ENCODE results near the gene TIMM17B.

The TIMM17B gene

GRCh38 chrX:48918643-48919340, 21.2 kb upstream of the TIMM17B start, which contains the start of gene PIM2:
Gene PIM2 (minus strand): TSS chrX:48919024. CDS start chrX:48918834, 190 bp downstream.
- peak; percentile 87 for DNase-seq

GRCh38 chrX:48918301-48918642, 20.7 kb upstream of the TIMM17B start:
- DNase-seq: no peak

- DNase-seq: peak; percentile 82
Measured at GRCh38 chrX:48917139-48918001, 19.8 kb upstream of the TIMM17B start.

GRCh38 chrX:48914593-48915493, 17.3 kb upstream of the TIMM17B start:
- no peak for DNase-seq

GRCh38 chrX:48913605-48914366, 16.2 kb upstream of the TIMM17B start:
- DNase-seq: no peak

- DNase-seq: peak; percentile 84
Measured at GRCh38 chrX:48911412-48912182, 14.0 kb upstream of the TIMM17B start, which contains the start of gene SLC35A2. Gene SLC35A2 (minus strand): TSS chrX:48911646. CDS start chrX:48911636, 10 bp downstream.

GRCh38 chrX:48910926-48911411, 13.4 kb upstream of the TIMM17B start:
- no peak for DNase-seq

- no peak for DNase-seq
Measured at GRCh38 chrX:48909703-48910294, 12.2 kb upstream of the TIMM17B start.

GRCh38 chrX:48908600-48908999, 11.0 kb upstream of the TIMM17B start:
- no peak for DNase-seq

GRCh38 chrX:48905090-48905790, 7.7 kb upstream of the TIMM17B start:
- no peak for DNase-seq

GRCh38 chrX:48904626-48905025, 7.1 kb upstream of the TIMM17B start:
- no peak for DNase-seq

- no peak for DNase-seq
Measured at GRCh38 chrX:48904180-48904579, 6.6 kb upstream of the TIMM17B start.

GRCh38 chrX:48903290-48903689, 5.7 kb upstream of the TIMM17B start:
- DNase-seq: no peak

- no peak for DNase-seq
Measured at GRCh38 chrX:48902776-48903175, 5.2 kb upstream of the TIMM17B start.

GRCh38 chrX:48902135-48902534, 4.6 kb upstream of the TIMM17B start:
- no peak for DNase-seq

- DNase-seq: no peak
Measured at GRCh38 chrX:48901069-48901468, 3.5 kb upstream of the TIMM17B start.

- DNase-seq: no peak
Measured at GRCh38 chrX:48899078-48899410, 1.5 kb upstream of the TIMM17B start.

- peak; percentile 50 for DNase-seq
Measured at GRCh38 chrX:48897157-48897624, 377 bp downstream of the TIMM17B start.

- DNase-seq: no peak
Measured at GRCh38 chrX:48896611-48897011, 957 bp downstream of the TIMM17B start.

GRCh38 chrX:48894891-48895290, 2.7 kb downstream of the TIMM17B start:
- DNase-seq: no peak
